GM18511 (cell line): Measurements from ENCODE around the gene GSX2.
"Not testable (repeated sequence)": the region's sequence is repeated elsewhere in the genome, so short reads cannot be mapped to it uniquely, and the experiment has no call there.

Experiments used
- ATAC-seq: cut with Tn5 transposase; IDR thresholded peaks from one replicate; pipeline ENCODE4 v1.9.1; 2021; ENCODE audit warnings: mild to moderate bottlenecking, moderate library complexity; ENCODE audit not compliant: unreplicated experiment

The GSX2 gene

DNA sequence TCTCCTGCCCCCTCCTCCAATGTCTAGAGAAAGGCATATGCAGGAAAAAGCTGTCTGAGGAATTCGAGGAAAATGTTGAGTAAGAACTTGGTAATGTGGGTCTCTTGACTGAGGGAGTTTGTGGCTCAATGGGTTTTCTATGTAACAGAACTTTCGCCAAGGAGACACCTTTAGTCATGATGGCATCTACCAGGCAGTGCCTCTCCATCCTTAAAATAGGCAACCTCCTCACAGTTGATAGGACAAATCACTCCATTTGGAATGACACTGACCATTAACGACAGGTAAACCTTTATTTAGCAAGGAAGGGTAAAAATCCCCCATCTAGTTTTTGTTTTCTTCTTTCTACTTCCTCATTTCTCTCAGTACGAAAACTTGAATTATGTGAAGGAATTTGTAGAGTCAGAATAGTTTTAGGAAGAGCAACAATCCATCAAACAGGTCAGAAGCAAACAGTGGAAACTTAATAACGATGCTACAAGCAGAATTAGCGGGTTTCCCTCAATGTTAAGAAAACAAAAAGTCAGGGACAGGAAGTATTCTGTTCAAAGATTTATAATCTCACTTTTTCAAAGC, 2.7 kb downstream of the GSX2 start:
- ATAC-seq = no peak

DNA sequence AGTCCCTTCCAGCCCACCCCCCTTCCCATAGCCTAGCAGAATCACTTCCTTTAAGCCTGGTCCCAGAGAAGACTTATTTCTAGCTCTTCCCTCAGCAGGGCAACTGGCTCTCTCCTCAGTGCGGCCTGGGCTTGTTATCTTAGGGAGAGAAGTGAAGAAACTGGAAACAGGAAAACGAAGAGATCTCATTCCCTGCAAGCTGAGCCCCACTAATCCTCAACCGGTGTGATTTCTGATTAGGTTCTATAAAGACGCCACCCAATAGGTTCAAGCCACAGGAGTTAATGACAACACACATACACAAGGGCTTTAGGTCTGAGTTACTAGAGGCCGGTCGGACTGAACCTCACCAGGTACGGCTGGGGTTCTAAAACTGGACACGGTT, 3.2 kb downstream of the GSX2 start:
- no peak for ATAC-seq

DNA sequence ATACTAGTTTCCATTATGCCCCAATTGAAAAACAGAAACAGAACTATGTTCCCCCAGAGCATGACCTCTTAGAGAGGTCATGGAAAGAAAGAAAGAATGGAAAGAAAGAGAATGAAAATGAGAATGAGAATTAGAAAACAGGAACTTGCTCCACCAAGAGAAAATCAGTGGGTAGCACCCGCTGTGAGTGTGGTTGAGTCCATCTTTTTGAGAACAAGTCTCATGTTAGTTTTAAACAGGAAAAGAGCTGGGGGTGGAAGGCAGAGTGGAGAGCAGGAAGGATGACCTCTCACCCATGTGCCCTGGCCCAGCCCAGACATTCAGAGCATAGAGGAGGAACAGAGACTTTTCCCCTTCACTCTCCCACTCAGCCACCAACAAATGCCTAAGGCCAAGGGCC, 4.9 kb downstream of the GSX2 start:
- peak; percentile 41 for ATAC-seq

DNA sequence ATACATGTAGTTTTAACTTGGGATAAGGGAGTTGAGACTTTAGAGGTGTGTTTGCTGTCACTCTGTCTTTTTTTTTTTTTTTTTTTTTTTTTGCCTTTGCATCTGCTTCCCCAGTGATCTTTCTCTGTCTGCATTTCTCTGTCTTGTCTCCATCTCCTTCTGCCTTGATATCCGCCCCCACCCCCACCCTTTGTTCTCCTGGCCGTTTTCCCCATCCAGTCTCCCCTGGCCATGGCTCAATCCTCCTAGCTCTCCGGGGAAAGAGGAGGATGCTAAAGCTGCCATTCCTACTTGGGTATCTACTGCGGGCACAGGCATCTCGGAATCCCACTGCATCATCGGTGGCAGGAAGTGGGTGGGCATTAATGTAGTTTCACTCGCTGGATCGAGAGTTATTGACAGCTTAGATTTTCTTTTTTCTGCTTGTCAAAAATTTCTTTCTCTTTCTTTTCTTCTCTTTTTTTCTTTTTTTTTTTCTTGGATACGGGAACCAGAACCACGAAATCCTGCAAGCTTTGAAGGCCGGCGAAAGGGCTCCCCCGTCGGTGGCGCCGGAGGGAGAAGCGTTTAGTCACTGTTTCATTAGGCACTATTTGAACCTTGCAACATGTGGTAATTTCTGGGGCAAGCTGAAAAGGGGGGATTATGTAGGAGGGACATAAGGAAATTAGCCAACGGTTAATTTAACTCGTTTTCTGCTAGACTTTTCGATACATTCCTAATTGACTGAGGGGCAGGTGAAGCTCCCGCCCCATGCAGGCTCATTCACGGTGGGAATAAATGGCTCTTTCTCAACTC, 8.2 kb downstream of the GSX2 start:
- no peak for ATAC-seq

DNA sequence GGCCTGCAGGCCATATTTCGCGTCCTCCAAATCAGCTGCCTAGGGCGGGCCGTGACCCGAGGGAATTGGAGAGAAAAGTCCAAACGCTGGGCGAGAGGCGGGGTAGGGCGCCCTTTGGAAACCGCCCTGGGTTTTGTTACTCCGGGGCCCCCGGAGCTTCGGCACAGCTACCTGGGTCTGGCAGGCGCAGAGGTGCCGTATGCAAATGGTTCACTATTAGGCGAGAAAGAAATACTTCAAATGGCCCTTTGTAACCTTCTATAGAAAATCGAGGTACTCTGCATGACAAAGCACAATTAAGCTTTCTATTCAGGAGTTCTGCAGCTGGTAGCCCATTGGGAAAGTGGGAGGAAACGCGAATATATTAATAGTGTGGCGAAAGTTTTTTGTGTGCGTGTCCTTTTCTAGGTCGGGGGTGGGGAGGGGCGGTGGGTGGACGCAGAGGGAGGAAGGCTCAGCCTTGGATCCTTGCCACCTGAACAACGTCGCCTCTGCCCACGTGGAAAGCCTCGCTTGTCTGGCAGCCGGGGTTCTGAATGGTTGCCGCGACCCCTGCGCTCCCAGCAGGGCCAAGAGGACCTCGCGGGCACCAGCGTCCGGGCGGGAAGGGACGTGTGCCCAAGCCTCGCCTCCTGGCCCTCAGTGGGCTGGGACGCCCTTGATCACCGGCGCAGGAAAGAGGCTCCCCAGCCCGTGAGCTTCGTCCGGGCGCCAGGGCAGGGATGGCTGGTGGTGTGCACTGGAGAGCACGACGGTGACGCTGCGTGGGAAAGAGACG, 9.5 kb downstream of the GSX2 start:
- ATAC-seq = no peak

DNA sequence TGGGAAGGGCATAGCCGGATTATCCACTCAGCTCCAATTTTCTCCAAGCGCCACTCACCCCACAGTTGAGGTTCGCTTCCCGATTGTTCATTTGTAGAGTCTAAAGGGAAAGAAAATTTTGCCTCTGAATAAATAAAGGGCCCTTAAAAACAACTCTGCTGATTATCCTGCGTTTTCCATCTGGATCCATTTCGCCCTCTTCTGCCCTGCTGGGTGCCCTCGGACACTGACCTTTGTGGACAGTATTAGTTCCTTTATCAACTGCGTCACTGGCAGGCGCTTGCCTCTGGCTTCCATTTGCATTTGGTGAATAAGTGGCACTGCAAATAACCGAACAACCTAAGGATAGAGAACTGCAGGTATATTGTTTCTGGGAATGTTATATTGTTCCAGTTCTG, 10.1 kb downstream of the GSX2 start:
- no peak for ATAC-seq

DNA sequence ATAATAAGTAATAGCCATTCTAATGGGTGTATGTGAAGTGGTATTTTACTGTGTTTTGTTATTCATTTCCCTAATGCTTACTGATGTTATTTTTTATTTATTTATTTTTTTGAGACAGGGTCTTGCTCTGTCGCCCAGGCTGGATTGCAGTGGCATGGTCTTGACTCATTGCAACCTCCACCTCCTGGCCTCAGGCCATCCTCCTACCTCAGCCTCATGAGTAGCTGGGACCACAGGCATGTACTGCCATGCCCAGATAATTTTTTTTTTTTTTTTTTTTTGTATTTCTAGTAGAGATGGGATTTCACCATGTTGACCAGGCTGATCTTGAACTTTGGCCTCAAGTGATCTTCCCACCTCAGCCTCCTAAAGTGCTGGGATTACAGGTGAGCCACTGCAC, 13.2 kb downstream of the GSX2 start:
- not testable (repeated sequence) for ATAC-seq

DNA sequence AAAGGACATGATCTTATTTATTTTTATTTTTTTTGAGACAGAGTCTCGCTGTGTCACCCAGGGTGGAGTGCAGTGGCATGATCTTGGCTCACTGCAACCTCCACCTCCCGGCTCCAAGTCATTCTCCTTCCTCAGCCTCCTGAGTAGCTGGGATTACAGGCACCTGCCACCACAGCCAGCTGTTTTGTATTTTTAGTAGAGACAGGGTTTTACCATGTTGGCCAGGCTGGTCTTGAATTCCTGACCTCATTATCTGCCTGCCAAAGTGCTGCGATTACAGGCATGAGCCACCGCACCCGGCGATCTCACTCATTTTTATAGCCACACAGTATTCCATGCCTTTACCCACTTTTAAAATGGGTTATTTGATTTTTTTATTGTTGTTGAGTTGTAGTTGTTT, 16.3 kb downstream of the GSX2 start:
- ATAC-seq = not testable (repeated sequence)

DNA sequence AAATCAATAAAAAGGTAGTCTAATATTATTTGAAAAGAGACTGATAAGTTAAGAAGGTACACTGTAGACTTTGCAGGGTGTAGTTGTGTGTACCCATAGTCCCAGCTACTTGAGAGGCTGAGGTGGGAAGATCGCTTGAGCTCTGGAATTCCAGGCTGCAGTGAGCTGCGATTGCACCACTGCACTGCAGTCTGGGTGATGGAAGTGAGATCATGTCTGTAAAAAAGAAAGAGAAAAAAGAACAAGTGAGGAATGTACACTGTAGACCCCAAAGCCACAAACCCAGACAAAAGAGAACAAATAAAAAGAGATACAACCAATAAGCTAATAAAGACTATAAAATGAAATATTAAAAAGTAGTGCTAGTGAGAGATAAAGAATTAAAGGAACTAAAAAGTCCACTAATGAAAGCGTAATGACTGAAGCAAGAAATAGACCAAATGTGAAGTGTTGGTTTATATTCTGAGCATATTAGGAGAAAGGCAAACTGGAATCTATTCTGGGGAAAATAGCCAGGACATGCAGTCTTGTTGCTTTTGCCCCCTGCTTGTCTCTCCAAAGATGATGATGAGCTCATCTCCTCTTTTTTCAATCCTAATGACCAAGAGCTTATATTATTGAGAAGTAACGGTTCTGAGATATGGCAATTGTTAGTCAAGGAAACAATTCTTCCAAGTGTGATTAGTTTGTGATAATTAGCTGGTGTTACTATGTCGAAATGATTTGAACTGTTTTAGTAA, 19.1 kb downstream of the GSX2 start:
- no peak for ATAC-seq

DNA sequence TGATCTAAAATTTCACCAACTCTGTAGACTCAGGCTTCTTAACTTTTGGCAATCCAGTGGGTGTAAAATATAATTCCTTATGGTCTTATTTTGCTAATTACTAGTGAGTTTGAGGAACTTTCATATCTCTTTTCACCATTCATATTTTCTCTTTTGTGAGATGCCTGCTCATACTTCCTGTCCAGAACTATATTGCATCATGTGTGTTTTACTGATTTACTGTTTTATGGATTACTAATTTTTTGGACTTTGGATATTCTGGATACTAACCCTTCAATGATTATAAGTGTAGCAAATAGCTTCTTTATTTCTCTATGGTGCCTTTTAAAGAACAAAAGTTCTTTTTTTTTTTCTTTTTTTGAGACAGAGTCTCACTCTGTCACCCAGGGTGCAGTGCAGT, 20.6 kb downstream of the GSX2 start:
- ATAC-seq = no peak

DNA sequence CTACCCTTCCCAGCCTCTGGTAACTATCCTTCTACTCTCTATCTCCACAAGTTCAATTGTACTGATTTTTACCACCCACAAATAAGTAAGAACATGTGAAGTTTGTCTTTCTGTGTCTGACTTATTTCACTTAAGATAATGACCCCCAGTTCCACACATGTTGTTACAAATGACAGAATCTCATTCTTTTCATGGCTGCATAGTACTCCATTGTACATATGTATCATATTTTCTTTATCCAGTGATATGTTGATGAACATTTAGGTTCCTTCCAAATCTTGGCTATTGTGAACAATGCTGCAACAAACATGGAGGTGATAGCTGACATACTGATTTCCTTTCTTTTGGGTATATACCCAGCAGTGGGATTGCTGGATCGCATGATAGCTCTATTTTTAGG, 27.7 kb downstream of the GSX2 start:
- ATAC-seq = no peak

DNA sequence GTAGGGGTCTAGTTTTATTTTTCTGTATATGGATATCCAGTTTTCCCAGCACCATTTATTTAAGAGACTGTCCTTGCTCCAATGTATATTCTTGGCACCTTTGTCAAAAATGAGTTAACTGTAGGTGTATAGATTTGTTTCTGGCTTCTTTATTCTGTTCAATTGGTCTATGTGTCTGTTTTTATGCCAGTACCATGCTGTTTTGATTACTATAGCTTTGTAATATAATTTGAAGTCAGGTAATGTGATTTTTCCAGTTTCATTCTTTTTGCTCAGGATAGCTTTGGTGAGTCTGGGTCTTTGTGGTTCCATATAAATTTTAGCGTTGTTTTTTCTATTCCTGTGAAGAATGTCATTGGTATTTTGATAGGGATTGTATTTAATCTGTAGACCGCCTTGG, 28.7 kb downstream of the GSX2 start:
- not testable (repeated sequence) for ATAC-seq

DNA sequence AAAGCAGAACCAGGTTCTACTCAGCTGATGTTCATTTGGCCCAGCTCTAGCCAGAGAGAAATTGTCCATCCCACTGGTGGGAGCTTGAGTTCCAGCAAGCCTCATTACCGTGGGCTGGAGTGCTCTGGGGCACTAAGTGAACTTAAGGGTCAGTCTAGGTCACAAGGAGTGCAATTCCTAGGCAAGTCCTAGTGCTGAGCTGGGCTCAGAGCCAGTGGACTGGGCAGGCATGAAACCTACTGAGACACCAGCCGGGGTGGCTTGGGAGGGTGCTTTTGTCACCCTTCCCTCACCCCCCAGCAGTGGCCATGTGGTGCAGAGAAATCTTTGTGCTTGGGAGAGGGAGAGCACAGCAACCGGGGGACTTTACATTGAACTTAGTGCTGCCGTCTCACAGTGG, 39.4 kb downstream of the GSX2 start:
- no peak for ATAC-seq

DNA sequence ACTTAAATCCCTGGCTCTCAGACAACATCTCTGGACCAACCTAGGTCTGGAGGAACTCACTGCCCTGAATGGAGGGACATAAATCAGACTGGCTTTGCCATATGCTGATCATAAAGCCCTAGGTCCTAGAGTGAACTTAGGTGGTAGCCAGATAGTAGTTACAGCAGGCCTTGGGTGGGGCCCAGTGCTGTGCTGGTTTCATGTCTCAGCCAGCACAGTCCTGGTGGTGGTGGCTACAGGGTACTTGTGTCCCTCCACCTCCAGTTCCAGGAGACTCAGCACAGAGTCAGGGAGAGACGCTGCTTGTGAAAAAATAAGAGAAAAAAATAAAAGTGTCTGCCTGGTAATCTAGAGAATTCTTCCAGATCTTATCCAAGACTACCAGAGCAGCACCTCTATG, 40.3 kb downstream of the GSX2 start:
- no peak for ATAC-seq

DNA sequence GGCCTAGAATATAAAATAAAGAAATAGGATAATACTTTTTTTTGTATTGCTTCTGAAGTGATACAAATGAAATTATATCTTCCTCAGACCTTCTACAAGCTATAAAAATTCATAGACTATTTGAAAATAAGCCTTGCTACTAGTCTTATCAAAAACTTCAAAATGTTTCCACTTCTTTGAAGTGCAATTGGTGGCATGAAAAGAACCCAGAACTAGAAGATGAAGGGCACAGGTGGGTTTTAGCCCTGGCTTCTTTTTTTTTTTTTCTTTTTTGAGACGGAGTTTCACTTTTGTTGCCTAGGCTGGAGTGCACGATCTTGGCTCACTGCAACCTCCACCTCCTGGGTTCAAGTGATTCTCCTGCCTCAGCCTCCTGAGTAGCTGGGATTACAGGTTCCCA, 44.2 kb downstream of the GSX2 start:
- no peak for ATAC-seq

DNA sequence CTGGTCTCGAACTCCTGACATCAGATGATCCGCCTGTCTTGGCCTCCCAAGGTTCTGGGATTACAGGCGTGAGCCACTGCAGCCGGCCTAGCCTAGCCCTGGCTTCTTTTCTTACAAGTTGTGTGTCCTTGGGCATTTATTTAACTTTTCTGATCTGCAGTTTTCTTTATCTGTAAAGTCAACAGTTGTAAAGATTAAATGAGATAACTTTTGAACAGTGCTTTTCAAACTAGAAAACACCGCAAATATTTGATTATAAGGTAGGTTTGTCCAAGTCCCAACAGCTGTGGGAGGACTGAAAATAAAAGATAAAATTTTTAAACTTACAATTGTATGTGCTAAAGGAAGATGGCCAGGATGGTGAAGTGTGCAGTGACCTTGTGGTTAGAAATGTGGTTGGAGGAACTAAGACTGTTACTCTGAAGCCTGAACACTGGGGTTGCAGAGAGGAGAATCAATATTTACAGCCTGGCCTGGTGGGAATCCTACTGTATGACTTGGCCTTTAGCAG, 44.8 kb downstream of the GSX2 start:
- ATAC-seq = no peak

DNA sequence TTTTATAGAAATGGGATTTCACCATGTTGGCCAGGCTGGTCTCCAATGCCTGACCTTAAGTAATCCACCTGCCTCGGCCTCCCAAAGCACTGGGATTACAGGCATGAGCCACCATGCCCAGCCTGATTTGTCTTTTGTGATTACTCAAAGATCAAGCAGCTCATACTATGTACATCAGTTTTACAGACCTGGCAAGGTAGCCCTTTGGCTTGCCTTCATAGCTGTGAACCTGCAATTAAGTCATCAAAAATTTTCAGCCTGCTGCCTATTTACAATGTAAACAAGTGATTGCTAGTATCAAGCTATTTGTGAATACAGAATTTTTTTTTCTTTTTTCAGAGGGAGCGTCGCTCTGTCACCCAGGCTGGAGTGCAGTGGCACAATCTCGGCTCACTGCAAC, 46.2 kb downstream of the GSX2 start:
- ATAC-seq = no peak

DNA sequence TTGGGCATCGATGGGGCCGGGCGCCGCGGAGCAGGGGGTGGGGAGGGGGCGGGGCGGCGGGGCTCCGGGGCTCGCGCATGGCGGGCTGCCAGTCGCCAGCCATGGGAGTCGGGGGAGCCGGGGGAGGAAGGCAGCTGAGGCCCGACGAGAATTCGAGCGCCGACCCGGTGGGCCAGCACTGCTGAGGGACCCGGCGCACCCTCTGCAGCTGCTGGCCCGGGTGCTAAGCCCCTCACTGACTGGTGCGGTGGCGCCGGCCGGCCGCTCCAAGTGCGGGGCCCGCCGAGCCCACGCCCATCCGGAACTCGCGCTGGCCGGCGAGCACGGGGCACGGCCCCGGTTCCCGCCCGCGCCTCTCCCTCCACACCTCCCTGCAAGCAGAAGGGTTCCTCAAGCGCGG, 49.4 kb downstream of the GSX2 start:
- ATAC-seq = no peak
